Prostate gland (tissue), 2 donors: ENCODE data around the gene AANAT. TPM values are rescaled to one million over a fixed set of nuclear protein-coding genes. Genes with fewer than 3 reads are reported as not detected.

ENCODE experiments used
- DNase-seq: peaks from one replicate; pipeline ENCODE4 v3.0.0-alpha.2; 2019; ENCODE audit warnings: low spot score
- H3K27ac ChIP-seq, 2 donors: fragments of 200-600 bp; sonication (generic); 2 replicates each; pipeline ENCODE4 v1.5.1; 2017 to 2019
- H3K27me3 ChIP-seq: fragments of 200-600 bp; sonication (generic); replicated peaks from 2 replicates; pipeline ENCODE4 v1.5.1; 2019; ENCODE audit not compliant: insufficient read depth
- H3K36me3 ChIP-seq, 2 donors: fragments of 200-600 bp; sonication (generic); 1 replicate in 1 of 2; 2 replicates in 1 of 2; pipeline versions ENCODE4 v1.5.1 to v1.8.1; 2017 to 2019
- H3K4me1 ChIP-seq: fragments of 200-600 bp; sonication (generic); replicated peaks from 2 replicates; pipeline ENCODE4 v1.5.1; 2019
- H3K4me3 ChIP-seq, 2 donors: fragments of 200-600 bp; sonication (generic); 2 replicates each; pipeline ENCODE4 v1.5.1; 2017 to 2019
- H3K9me3 ChIP-seq: fragments of 200-600 bp; sonication (generic); 2 replicates; pipeline ENCODE4 v1.5.1; 2017
- CTCF ChIP-seq, 4 experiments: fragments of 200-600 bp in 2 of 4; fragments of 450-650 bp in 2 of 4; sonication (generic) in 2 of 4; IDR thresholded peaks; 1 replicate in 3 of 4; 2 replicates in 1 of 4; pipeline ENCODE4 v1.5.1; 2016 to 2019; ENCODE audit warnings: antibody characterized with exemption in 4 of 4, mild to moderate bottlenecking in 2 of 4, moderate library complexity in 2 of 4
- POLR2A ChIP-seq: fragments of 450-650 bp; IDR thresholded peaks from one replicate; pipeline ENCODE4 v1.6.1; 2016; ENCODE audit warnings: antibody characterized with exemption, mild to moderate bottlenecking
- POLR2AphosphoS5 ChIP-seq: sonication (generic); formaldehyde crosslinking; IDR thresholded peaks from one replicate; pipeline ENCODE4 v1.6.1; 2017; ENCODE audit warnings: antibody characterized with exemption
- WGBS: methylation state at CpG from one replicate; pipeline ENCODE4 v1.1.5; 2018; 5-methylcytosine and 5-hydroxymethylcytosine counted together
- intact Hi-C: fragments of 100-400 bp; cut with DNase I; formaldehyde crosslinking; loops from one replicate; pipeline ENCODE4 v1.14.2; 2022
- total RNA-seq, 2 donors: library from RNA; depleted of rRNA; stranded (reverse); fragments of >200 nt; gene quantifications; one replicate each; pipeline ENCODE4 v1.1.0, GENCODE V29; 2016

Gene AANAT
- total RNA-seq, 2 donors from 2014 or later, result not detected

- no peak overlapping the region for H3K4me3 ChIP-seq
- no peak overlapping the region for H3K27ac ChIP-seq
- no peaks in the 10 kb centered on the region for H3K9me3 ChIP-seq
- intact Hi-C loops, result no loop called here
- 50% methylated on average over 9 of the region's 9 CpGs for WGBS
- TF ChIP-seq POLR2A, result no peak
- TF ChIP-seq CTCF (IDR thresholded peaks at IDR 0.05), result peak in 2 of 4 experiments; percentile 29 to 46
- no peak for TF ChIP-seq POLR2AphosphoS5
- H3K27me3 ChIP-seq, result no peaks in the 10 kb centered on the region
- no peaks in the 10 kb centered on the region for H3K36me3 ChIP-seq
- H3K4me1 ChIP-seq, result no peaks in the 10 kb centered on the region
- DNase-seq, result no peak
These were observed 8.6 kb upstream of the AANAT start for GRCh38 chr17:76458580-76459490.

DNA sequence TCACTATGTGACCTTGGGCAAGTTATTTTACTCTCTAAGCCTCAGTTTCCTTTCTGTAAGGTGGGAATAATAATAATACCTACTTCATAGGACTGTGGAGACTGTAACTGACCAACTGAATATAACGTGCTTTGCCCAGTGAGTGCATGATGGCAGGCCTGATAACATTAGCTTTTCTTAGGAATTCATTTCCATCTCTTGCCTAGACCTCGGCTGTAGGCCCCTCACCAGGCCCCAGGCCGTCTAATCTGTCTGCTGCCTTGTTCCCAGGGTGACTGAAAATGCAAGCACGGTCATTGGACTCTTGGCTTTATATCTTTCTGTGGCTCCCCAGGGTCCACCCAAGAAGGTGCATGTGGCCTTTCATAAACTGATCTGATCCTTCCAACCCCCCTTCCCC is 7.7 kb upstream of the AANAT start:
- H3K4me1 ChIP-seq, result no peaks in the 10 kb centered on the region
- 83% methylated on average over 4 of the region's 4 CpGs for WGBS
- no peak for TF ChIP-seq POLR2A
- no peaks in the 10 kb centered on the region for H3K36me3 ChIP-seq
- H3K27me3 ChIP-seq, result no peaks in the 10 kb centered on the region
- intact Hi-C loops, result no loop called here
- no peak overlapping the region for H3K4me3 ChIP-seq
- no peak for DNase-seq
- no peak overlapping the region for H3K27ac ChIP-seq
- H3K9me3 ChIP-seq, result no peaks in the 10 kb centered on the region

- TF ChIP-seq POLR2AphosphoS5, result no peak
- TF ChIP-seq CTCF (IDR thresholded peaks at IDR 0.05), result no peak
- TF ChIP-seq POLR2A, result no peak
- no peaks in the 10 kb centered on the region for H3K27me3 ChIP-seq
- intact Hi-C loops, result no loop called here
- no peak overlapping the region for H3K4me3 ChIP-seq
- WGBS, result 84% methylated on average over 11 of the region's 11 CpGs
- H3K36me3 ChIP-seq, result no peaks in the 10 kb centered on the region
- no peak for DNase-seq
- H3K4me1 ChIP-seq, result no peaks in the 10 kb centered on the region
- no peaks in the 10 kb centered on the region for H3K9me3 ChIP-seq
- H3K27ac ChIP-seq, result no peak overlapping the region
These were observed 5.4 kb upstream of the AANAT start for GRCh38 chr17:76461765-76462555.

- DNase-seq, result no peak
- H3K27ac ChIP-seq, result no peak overlapping the region
- intact Hi-C loops, result no loop called here
- TF ChIP-seq POLR2AphosphoS5 (no peak), CTCF (IDR thresholded peaks at IDR 0.05) (no peak), POLR2A (no peak)
- WGBS, result 82% methylated on average over 24 of the region's 24 CpGs
- H3K4me3 ChIP-seq, result no peak overlapping the region
- no peaks in the 10 kb centered on the region for H3K9me3 ChIP-seq
- no peaks in the 10 kb centered on the region for H3K4me1 ChIP-seq
- no peaks in the 10 kb centered on the region for H3K27me3 ChIP-seq
- no peaks in the 10 kb centered on the region for H3K36me3 ChIP-seq
These were observed 4.7 kb upstream of the AANAT start for GRCh38 chr17:76462556-76463290.

- intact Hi-C loops, result loop anchor here (2.0 kb wide), 1 partner anchor 40 kb away; no protein-coding TSS in a partner anchor
- WGBS, result 90% methylated on average over 6 of the region's 6 CpGs
These were observed 650 bp upstream of the AANAT start for GRCh38 chr17:76466775-76467130.

More at GRCh38 chr17:76466775-76467130, 650 bp upstream of the AANAT start:
- DNase-seq, result no peak
- Histone ChIP-seq H3K27me3 (no peaks in the 10 kb centered on the region), H3K4me1 (no peaks in the 10 kb centered on the region), H3K4me3 (no peak overlapping the region), H3K27ac (no peak overlapping the region), H3K36me3 (no peaks in the 10 kb centered on the region), H3K9me3 (no peaks in the 10 kb centered on the region)
- no peak for TF ChIP-seq CTCF (IDR thresholded peaks at IDR 0.05)
- no peak for TF ChIP-seq POLR2AphosphoS5
- TF ChIP-seq POLR2A, result no peak
